Hepatocyte (in vitro differentiated cells): ENCODE data around the gene MTERF4. TPM values are rescaled to one million over a fixed set of nuclear protein-coding genes. Genes with fewer than 3 reads are reported as not detected.

ENCODE experiments used
- DNase-seq: peaks from one replicate; pipeline ENCODE4 v3.0.0-alpha.2; 2016; ENCODE audit warnings: low spot score
- H2AFZ ChIP-seq: fragments of 200-600 bp; sonication (generic); 2 replicates; pipeline ENCODE4 v1.6.0; 2016; ENCODE audit warnings: antibody characterized with exemption, mild to moderate bottlenecking
- H3K27ac ChIP-seq: fragments of 200-600 bp; sonication (generic); 2 replicates; pipeline ENCODE4 v1.5.1; 2016; ENCODE audit warnings: mild to moderate bottlenecking
- H3K27me3 ChIP-seq: fragments of 200-600 bp; sonication (generic); 2 replicates; pipeline ENCODE4 v1.6.1; 2016
- H3K36me3 ChIP-seq: fragments of 200-600 bp; sonication (generic); replicated peaks from 2 replicates; pipeline ENCODE4 v1.5.1; 2016; ENCODE audit warnings: low read depth; ENCODE audit not compliant: insufficient read depth
- H3K4me1 ChIP-seq: fragments of 200-600 bp; sonication (generic); 2 replicates; pipeline ENCODE4 v1.5.1; 2016; ENCODE audit warnings: mild to moderate bottlenecking, moderate library complexity; ENCODE audit not compliant: insufficient read depth
- H3K4me2 ChIP-seq: fragments of 200-600 bp; sonication (generic); 2 replicates; pipeline ENCODE4 v1.6.0; 2016
- H3K4me3 ChIP-seq: fragments of 200-600 bp; sonication (generic); 2 replicates; pipeline ENCODE4 v1.5.1; 2016; ENCODE audit warnings: mild to moderate bottlenecking
- H3K79me2 ChIP-seq: fragments of 200-600 bp; sonication (generic); 2 replicates; pipeline ENCODE4 v1.6.0; 2017; ENCODE audit warnings: mild to moderate bottlenecking
- H3K9me2 ChIP-seq: fragments of 200-600 bp; sonication (generic); replicated peaks from 2 replicates; pipeline ENCODE4 v1.6.0; 2017; ENCODE audit warnings: mild to moderate bottlenecking; ENCODE audit not compliant: insufficient read depth
- H3K9me3 ChIP-seq: fragments of 200-600 bp; sonication (generic); 2 replicates; pipeline ENCODE4 v1.5.1; 2016; ENCODE audit warnings: low read depth, mild to moderate bottlenecking
- H4K20me1 ChIP-seq: fragments of 200-600 bp; sonication (generic); 2 replicates; pipeline ENCODE4 v1.6.0; 2016; ENCODE audit warnings: mild to moderate bottlenecking; ENCODE audit not compliant: insufficient read depth, poor library complexity, severe bottlenecking
- EZH2 ChIP-seq: fragments of 200-600 bp; sonication (generic); IDR thresholded peaks from 2 replicates; pipeline ENCODE4 v1.6.1; 2016; ENCODE audit warnings: antibody characterized with exemption, mild to moderate bottlenecking, borderline replicate concordance
- EZH2phosphoT487 ChIP-seq: fragments of 200-600 bp; sonication (generic); IDR thresholded peaks from one replicate; pipeline ENCODE4 v1.6.1; 2018; ENCODE audit warnings: antibody characterized with exemption, mild to moderate bottlenecking, low read depth, moderate library complexity; ENCODE audit not compliant: unreplicated experiment, severe bottlenecking
- whole genome bisulfite sequencing: methylation state at CpG from one replicate; pipeline ENCODE4 v1.1.6; 2016; ENCODE audit warnings: low lambda C conversion rate; ENCODE audit errors: missing lambda C conversion rate; 5-methylcytosine and 5-hydroxymethylcytosine counted together
- polyA plus RNA-seq: library from polyadenylated mRNA; unstranded; fragments of >200 nt; fragmentation: Nextera tagmentation; extraction: Ambion mirVana; gene quantifications from 2 replicates; pipeline ENCODE4 v1.2.1, GENCODE V29; 2016
- total RNA-seq: library from RNA; depleted of rRNA; stranded (reverse); fragments of >200 nt; gene quantifications from 2 replicates; pipeline ENCODE4 v1.2.3, GENCODE V29; 2014
- TF ChIP-seq, protein P1 (sequence below): fragments of 200-600 bp; sonication (generic); IDR thresholded peaks from 2 replicates; pipeline ENCODE4 v1.5.1; 2016; ENCODE audit warnings: antibody characterized with exemption, mild to moderate bottlenecking; ENCODE audit not compliant: poor library complexity

MTERF4 gene
- total and polyA plus RNA-seq, 2 experiments from 2014 or later = 20.3 to 39.4 TPM

GRCh38 chr2:241110607-241111439 is 8.7 kb upstream of the MTERF4 start:
- H3K27ac ChIP-seq = no peak overlapping the region
- H3K27me3 ChIP-seq = no peaks in the 10 kb centered on the region
- H2AFZ ChIP-seq = no peak overlapping the region
- no peaks in the 10 kb centered on the region for H3K9me2 ChIP-seq
- no peaks in the 10 kb centered on the region for H4K20me1 ChIP-seq
- no peaks in the 10 kb centered on the region for H3K79me2 ChIP-seq
- TF ChIP-seq EZH2 = no peak
- TF ChIP-seq, protein P1, sequence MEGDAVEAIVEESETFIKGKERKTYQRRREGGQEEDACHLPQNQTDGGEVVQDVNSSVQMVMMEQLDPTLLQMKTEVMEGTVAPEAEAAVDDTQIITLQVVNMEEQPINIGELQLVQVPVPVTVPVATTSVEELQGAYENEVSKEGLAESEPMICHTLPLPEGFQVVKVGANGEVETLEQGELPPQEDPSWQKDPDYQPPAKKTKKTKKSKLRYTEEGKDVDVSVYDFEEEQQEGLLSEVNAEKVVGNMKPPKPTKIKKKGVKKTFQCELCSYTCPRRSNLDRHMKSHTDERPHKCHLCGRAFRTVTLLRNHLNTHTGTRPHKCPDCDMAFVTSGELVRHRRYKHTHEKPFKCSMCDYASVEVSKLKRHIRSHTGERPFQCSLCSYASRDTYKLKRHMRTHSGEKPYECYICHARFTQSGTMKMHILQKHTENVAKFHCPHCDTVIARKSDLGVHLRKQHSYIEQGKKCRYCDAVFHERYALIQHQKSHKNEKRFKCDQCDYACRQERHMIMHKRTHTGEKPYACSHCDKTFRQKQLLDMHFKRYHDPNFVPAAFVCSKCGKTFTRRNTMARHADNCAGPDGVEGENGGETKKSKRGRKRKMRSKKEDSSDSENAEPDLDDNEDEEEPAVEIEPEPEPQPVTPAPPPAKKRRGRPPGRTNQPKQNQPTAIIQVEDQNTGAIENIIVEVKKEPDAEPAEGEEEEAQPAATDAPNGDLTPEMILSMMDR = no peak
- TF ChIP-seq EZH2phosphoT487 = no peak
- 96% methylated on average over 19 of the region's 19 CpGs for WGBS
- H3K4me1 ChIP-seq = no peaks in the 10 kb centered on the region
- DNase-seq = no peak
- H3K4me2 ChIP-seq = no peak overlapping the region
- H3K36me3 ChIP-seq = no peaks in the 10 kb centered on the region
- no peaks in the 10 kb centered on the region for H3K9me3 ChIP-seq
- no peak overlapping the region for H3K4me3 ChIP-seq

GRCh38 chr2:241110089-241110606 is 8.1 kb upstream of the MTERF4 start:
- no peaks in the 10 kb centered on the region for H3K27me3 ChIP-seq
- H3K4me2 ChIP-seq = no peak overlapping the region
- H3K79me2 ChIP-seq = no peaks in the 10 kb centered on the region
- TF ChIP-seq, protein P1 = no peak
- TF ChIP-seq EZH2 = no peak
- TF ChIP-seq EZH2phosphoT487 = no peak
- no peaks in the 10 kb centered on the region for H3K36me3 ChIP-seq
- H3K9me2 ChIP-seq = no peaks in the 10 kb centered on the region
- H2AFZ ChIP-seq = no peak overlapping the region
- H4K20me1 ChIP-seq = no peaks in the 10 kb centered on the region
- no peaks in the 10 kb centered on the region for H3K9me3 ChIP-seq
- 91% methylated on average over 9 of the region's 9 CpGs for WGBS
- no peak for DNase-seq
- no peaks in the 10 kb centered on the region for H3K4me1 ChIP-seq
- no peak overlapping the region for H3K27ac ChIP-seq
- H3K4me3 ChIP-seq = no peak overlapping the region

DNA sequence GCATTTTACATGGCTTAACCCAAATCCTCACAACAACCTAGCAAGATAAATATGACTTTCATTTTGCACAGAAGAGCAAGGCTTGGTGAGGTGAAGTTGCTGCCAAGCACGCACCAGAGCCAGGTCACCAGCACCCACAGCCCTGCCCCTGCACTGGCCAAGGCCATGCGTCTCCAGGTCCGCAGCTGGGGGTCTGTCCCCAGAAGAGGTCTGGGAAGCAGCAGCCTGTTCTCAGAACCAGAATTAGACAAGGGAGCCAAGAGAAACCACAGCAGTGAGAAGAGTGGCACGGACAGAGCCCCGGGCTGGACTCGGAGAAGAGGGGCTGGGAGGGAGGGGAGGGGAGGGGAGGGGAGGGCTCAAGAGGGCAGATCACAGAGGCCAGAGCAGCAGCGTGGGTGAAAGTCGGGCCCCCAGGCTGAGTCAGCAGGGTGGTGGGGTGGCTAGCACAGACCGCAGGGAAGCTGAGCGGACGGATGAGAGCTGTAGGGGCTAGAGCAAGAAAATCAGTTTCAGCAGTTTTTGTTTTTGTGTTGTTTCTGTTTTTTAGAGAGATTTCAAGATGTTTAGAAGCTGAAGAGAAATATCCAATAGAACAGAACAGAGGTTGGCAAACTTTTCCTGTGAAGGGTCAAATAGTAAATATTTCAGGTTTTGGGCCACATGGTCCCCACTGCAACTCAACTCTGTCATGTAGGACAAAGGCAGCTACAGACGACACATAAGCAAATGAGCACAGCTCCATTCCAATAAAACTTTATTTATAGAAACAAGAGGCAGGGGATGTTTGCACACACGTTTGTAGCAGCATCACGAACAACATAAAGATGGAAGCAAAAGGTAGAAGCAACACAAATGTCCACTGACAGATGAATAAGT is 7.4 kb upstream of the MTERF4 start:
- Histone ChIP-seq H3K27ac (no peak overlapping the region), H3K36me3 (no peaks in the 10 kb centered on the region), H3K4me3 (no peak overlapping the region), H4K20me1 (no peaks in the 10 kb centered on the region), H3K4me2 (no peak overlapping the region), H3K9me2 (no peaks in the 10 kb centered on the region), H2AFZ (no peak overlapping the region), H3K79me2 (no peaks in the 10 kb centered on the region), H3K27me3 (no peaks in the 10 kb centered on the region), H3K9me3 (no peaks in the 10 kb centered on the region), H3K4me1 (no peaks in the 10 kb centered on the region)
- TF ChIP-seq, protein P1 = no peak
- TF ChIP-seq EZH2phosphoT487 = no peak
- no peak for TF ChIP-seq EZH2
- DNase-seq = no peak
- 87% methylated on average over 14 of the region's 14 CpGs for WGBS
